Activated naive CD8-positive, alpha-beta T cell treated with anti-CD3 and anti-CD28 coated beads, Interleukin-2, amount 10 ng/mL, durations not matched to agents 7 days and 5 days (primary cell): ENCODE data around the gene PLET1. TPM values are rescaled to one million over a fixed set of nuclear protein-coding genes. Genes with fewer than 3 reads are reported as not detected.

Experiments used
- ATAC-seq: fragments of 150-1000 bp; cut with Tn5 transposase; one replicate; pipeline ENCODE4 v1.10.0; 2021; ENCODE audit warnings: low read depth, moderate library complexity
- POLR2A ChIA-PET: fragments of 350-600 bp; sonication (Branson Sonifier 250); formaldehyde crosslinking; loops from one replicate; lab custom pipeline; 2021; ENCODE audit warnings: antibody characterized with exemption; lab: Charles Lee
- DNase-seq: peaks from one replicate; pipeline ENCODE4 v3.0.0; 2021
- H3K27ac Mint-ChIP-seq: one replicate; pipeline ENCODE4 v1.8.0; 2022; ENCODE audit warnings: mild to moderate bottlenecking, mixed read lengths
- H3K27me3 Mint-ChIP-seq: one replicate; pipeline ENCODE4 v1.8.0; 2022; ENCODE audit warnings: mild to moderate bottlenecking, moderate library complexity, mixed read lengths
- H3K36me3 Mint-ChIP-seq: one replicate; pipeline ENCODE4 v1.8.0; 2021; ENCODE audit warnings: mild to moderate bottlenecking, mixed read lengths
- H3K4me1 Mint-ChIP-seq: one replicate; pipeline ENCODE4 v1.8.0; 2021; ENCODE audit warnings: mixed read lengths
- H3K4me3 Mint-ChIP-seq: one replicate; pipeline ENCODE4 v1.8.0; 2022; ENCODE audit warnings: mild to moderate bottlenecking, moderate library complexity, mixed read lengths
- H3K9me3 Mint-ChIP-seq: one replicate; pipeline ENCODE4 v1.8.0; 2021; ENCODE audit warnings: mixed read lengths
- total RNA-seq, 2 experiments: library from RNA; stranded (reverse); gene quantifications; one replicate each; pipeline ENCODE4 v1.2.3, GENCODE V29; 2021

The PLET1 gene
- total RNA-seq, 2 experiments from 2014 or later = not detected

DNA sequence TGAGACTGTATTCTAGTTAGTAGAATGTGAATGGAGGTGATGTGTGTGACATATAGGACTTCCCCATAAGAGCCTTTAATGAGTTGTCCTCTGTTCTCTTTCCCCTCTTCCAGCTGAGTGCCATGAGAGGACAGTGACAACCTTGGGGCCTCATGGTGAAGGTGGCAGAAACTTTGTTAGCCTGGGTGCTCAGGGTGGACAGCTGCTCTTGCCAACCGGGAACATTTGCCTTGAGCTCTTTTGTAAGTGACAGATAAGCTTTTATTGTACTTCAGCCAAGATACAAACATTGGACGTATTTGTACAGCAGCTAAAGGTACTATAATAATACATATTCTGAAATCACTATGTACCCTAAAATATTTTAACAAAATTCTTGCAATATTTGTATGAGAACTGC is 33.0 kb upstream of the PLET1 start:
- POLR2A ChIA-PET = interaction anchor here (1.3 kb wide), 1 partner anchor 12 kb away, joined by 3 read pairs; no protein-coding TSS in a partner anchor
- DNase-seq = no peak
- Mint-ChIP-seq H3K4me3 (no peak overlapping the region), H3K27ac (no peak overlapping the region), H3K27me3 (no peaks in the 10 kb centered on the region), H3K9me3 (peaks cover 3% of the 10 kb centered on the region), H3K36me3 (peaks cover 29% of the 10 kb centered on the region), H3K4me1 (peaks cover 49% of the 10 kb centered on the region)
- ATAC-seq = no peak

DNA sequence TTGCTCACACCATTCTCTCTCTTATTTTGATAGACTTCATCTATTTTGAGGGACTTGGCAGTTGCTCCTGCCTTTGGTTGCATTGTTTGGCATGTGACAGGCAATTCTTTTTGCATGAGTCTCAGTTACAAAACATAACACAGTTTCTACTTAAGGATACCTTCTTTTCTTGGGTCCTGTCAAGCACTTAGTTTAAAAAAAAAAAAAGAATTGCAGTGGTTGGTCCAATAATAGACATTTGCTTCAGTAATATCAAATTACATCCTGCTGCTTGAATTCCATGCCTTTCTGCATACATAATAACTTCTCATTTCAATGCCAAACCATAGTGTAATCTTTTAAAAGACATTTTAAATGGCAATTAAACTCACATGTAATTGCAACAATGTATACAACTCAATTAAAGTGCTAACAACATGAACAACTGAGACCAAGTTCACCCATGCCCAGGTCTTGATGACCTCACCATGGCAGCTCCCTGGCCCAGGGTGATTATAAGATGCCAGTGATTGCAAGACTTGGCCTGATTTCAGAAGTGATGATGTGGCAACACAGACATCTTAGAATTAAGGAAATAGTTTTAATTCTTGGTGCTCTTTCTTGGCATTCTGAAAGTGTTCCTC is 32.2 kb upstream of the PLET1 start:
- Mint-ChIP-seq H3K4me3 (no peak overlapping the region), H3K4me1 (peaks cover 45% of the 10 kb centered on the region), H3K9me3 (peaks cover 3% of the 10 kb centered on the region), H3K36me3 (peaks cover 29% of the 10 kb centered on the region), H3K27ac (no peak overlapping the region), H3K27me3 (no peaks in the 10 kb centered on the region)
- ATAC-seq (no peak), DNase-seq (no peak)
- POLR2A ChIA-PET = interaction anchor here (0.9 to 1.3 kb wide), 2 partner anchors 10 to 13 kb away, joined by 3 to 5 read pairs; no protein-coding TSS in a partner anchor

DNA sequence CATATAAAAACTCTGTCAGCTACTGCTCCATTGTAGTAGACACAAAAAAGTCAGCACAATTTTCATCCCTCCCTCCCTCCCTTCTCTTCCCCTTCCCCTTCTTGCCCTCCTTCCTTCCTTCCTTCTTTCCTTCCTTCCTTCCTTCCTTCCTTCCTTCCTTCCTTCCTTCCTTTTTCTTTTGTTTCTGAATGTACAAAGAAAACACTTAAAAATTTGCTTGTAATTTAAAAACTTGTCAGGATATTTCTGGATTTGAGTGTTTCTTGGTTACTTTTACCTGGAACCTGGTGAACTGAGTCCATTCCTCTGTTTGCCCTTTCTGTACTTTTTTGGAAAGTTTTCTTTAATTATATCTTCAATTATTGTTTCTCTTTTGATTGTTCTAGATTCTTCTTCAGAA is 31.5 kb upstream of the PLET1 start:
- H3K27me3 Mint-ChIP-seq = no peaks in the 10 kb centered on the region
- peak overlapping the region; percentile 34 for H3K4me3 Mint-ChIP-seq
- H3K27ac Mint-ChIP-seq = no peak overlapping the region

DNA sequence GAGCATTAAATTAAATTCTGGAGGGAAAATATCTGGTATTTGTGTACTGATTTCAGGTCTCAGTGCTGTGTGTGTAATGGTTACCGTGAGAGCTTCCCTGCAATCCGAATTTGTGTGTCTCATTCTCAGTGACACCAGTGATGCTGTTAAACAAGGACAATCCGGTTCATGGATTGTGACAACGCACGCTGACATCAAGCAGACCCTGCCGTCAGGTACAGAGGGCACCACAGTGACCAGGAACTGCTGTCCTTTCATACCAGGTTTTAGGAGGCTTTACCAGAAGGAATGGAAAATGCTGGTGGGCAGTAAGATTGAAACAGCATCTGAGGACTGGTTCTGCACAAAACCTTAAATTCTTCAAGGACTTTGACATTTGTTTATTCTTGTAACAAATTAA is 30.5 kb upstream of the PLET1 start:
- Mint-ChIP-seq H3K4me1 (peaks cover 28% of the 10 kb centered on the region), H3K4me3 (peak overlapping the region; percentile 54), H3K9me3 (peaks cover 3% of the 10 kb centered on the region), H3K36me3 (peaks cover 26% of the 10 kb centered on the region), H3K27me3 (no peaks in the 10 kb centered on the region), H3K27ac (no peak overlapping the region)
- ATAC-seq (no peak), DNase-seq (no peak)
- POLR2A ChIA-PET = no interaction called here

More for the DNA sequence above, 31.5 kb upstream of the PLET1 start:
- DNase-seq (no peak), ATAC-seq (no peak)
- Mint-ChIP-seq H3K36me3 (peaks cover 28% of the 10 kb centered on the region), H3K4me1 (peaks cover 38% of the 10 kb centered on the region), H3K9me3 (peaks cover 3% of the 10 kb centered on the region)
- POLR2A ChIA-PET = interaction anchor here (0.9 kb wide), 1 partner anchor 10 kb away, joined by 5 read pairs; no protein-coding TSS in a partner anchor

DNA sequence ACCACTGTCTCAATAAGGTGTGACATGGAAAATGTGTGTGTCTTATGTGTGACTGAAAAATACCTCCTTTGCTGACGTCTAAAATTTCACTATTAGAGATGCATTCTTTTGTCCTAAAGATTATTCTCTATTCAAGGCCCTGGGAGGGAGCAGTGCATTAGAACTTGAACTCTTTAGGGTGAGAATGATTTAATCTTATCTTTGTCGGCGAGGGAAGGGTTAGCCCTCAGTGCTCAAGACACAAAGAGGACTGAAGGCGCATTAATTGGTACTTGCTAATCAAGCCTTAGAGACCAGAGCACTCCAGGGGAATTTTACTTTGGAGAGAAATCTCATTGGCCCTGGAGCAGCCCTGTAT is 29.8 kb upstream of the PLET1 start:
- POLR2A ChIA-PET = no interaction called here

DNA sequence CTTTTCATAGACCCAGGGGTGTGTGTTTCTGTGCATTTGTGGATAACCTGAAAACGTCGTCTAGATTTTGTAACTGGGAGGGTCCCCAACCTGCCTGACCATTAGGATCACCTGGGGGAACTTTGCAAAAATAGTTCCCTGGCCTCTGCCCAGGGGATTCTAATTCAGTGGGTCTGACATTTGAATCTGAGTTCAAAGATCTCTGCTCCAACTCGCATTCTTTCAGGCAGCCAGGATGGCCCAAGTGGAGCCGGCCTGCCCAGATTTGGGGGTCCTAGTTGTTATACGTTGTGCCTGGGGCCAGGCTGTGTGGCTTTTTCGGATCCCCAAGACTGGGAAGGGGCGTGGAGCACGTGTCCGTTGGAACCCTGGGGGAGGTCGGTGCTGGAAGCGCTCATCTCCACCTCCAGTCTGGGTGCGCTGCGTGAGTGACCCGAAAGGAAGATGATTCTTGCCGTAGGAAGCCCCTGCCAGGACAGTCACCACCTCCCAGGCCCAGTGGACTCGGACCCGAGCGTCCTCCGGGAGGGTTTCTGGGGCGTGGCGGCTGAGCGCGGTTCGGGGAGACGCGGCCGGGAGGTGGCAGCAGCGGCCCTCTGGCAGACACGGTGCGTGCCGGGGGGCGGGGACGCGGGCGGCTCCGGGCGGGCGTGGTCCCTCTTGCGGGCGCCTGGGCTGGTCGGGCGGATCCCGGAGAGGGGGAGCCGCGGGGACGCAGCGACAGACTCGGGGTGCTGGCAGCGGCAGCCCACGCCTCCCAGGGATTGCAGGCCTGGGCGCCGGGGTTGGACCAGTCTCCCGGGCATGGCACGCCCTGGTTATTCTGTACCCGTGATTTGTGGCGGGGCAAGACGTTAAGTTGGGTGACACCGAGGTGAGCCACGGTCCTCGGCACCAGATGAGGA is 29.2 kb upstream of the PLET1 start:
- peak; percentile 94 for DNase-seq
- H3K27me3 Mint-ChIP-seq = no peaks in the 10 kb centered on the region
- H3K4me3 Mint-ChIP-seq = peak overlapping the region; percentile 81
- H3K36me3 Mint-ChIP-seq = peaks cover 26% of the 10 kb centered on the region
- POLR2A ChIA-PET = no interaction called here
- peak overlapping the region; percentile 67 for H3K27ac Mint-ChIP-seq
- peaks cover 26% of the 10 kb centered on the region for H3K4me1 Mint-ChIP-seq
- peak; percentile 96 for ATAC-seq
- H3K9me3 Mint-ChIP-seq = peaks cover 3% of the 10 kb centered on the region

More for the DNA sequence above, 29.8 kb upstream of the PLET1 start:
- Mint-ChIP-seq H3K27ac (peak overlapping the region; percentile 55), H3K4me3 (peak overlapping the region; percentile 81), H3K9me3 (peaks cover 3% of the 10 kb centered on the region), H3K36me3 (peaks cover 26% of the 10 kb centered on the region), H3K4me1 (peaks cover 26% of the 10 kb centered on the region), H3K27me3 (no peaks in the 10 kb centered on the region)
- ATAC-seq (no peak), DNase-seq (no peak)

DNA sequence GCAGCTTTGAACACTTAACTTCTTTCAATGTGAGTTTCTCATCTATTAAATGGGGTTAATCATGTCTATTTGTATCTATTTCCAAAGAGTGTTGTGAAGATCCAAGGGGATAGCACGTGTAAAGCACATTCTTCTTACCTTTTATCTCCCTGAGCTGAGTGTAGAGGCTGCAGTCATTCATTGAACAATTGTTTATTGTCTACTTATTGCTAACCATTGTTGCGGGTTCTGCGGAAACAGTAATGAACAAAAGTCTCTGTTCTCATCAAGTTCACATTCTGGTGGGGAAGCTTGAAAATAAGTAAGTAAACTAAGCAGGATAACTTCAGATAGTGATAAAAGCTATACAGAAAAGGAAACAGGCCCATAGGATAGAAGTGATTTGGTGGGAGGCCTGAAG is 27.4 kb upstream of the PLET1 start:
- POLR2A ChIA-PET = no interaction called here
- ATAC-seq (no peak), DNase-seq (no peak)
- Mint-ChIP-seq H3K27ac (no peak overlapping the region), H3K36me3 (peaks cover 16% of the 10 kb centered on the region), H3K27me3 (no peaks in the 10 kb centered on the region), H3K4me1 (peaks cover 23% of the 10 kb centered on the region), H3K9me3 (peaks cover 3% of the 10 kb centered on the region), H3K4me3 (no peak overlapping the region)

DNA sequence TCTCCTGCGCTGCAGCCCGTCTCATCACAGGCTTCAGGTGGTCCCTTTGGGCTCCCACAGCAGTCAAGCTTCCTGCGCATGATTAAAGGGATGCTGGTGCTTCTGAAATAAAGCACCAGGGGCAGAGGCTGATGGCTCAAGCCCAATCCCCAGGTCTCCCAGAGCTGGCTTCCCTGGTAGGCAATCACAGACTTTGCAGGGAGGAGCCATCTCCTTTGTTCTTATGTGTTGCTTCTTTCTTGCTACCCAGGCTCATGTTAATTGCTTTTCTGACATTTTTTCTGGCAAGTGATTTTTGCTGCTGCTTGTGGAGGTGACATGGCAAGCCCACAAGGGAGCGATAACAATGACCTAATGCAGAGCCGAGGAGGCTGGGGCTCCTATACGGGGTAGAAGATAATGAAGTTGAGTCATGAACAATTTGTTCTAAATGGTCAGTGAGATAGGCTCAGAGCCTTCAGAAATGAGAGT is 25.2 kb upstream of the PLET1 start:
- Mint-ChIP-seq H3K4me3 (no peak overlapping the region), H3K36me3 (no peaks in the 10 kb centered on the region), H3K27ac (no peak overlapping the region), H3K27me3 (peaks cover 3% of the 10 kb centered on the region), H3K4me1 (peaks cover 22% of the 10 kb centered on the region), H3K9me3 (no peaks in the 10 kb centered on the region)
- ATAC-seq (no peak), DNase-seq (no peak)
- POLR2A ChIA-PET = no interaction called here

DNA sequence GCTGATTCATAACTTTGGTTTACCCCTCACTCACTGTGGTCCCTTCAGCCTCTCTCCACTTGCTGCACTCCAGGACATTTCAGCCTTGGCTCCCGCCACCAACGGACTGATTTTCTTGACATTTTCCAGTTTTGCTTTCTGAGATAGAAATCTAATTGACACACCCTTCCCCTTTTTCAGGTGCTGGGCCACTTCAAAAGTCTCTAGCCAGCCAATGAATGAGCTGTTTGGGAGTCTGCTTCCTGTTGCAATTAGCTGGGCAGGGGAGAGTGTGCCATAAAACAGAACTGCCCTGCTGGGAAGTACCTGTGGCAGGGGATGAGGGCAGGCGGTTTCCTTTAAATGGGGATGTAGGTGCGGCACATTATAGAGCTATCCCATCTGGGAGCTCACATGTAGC is 21.1 kb upstream of the PLET1 start:
- no peak for DNase-seq
- no peak for ATAC-seq
- POLR2A ChIA-PET = interaction anchor here (0.5 to 1.1 kb wide), 2 partner anchors 62 to 265 kb away, joined by 3 read pairs; no protein-coding TSS in a partner anchor
- Mint-ChIP-seq H3K4me1 (peaks cover 23% of the 10 kb centered on the region), H3K36me3 (no peaks in the 10 kb centered on the region), H3K4me3 (peak overlapping the region; percentile 62), H3K9me3 (no peaks in the 10 kb centered on the region), H3K27me3 (peaks cover 10% of the 10 kb centered on the region), H3K27ac (peak overlapping the region; percentile 63)

DNA sequence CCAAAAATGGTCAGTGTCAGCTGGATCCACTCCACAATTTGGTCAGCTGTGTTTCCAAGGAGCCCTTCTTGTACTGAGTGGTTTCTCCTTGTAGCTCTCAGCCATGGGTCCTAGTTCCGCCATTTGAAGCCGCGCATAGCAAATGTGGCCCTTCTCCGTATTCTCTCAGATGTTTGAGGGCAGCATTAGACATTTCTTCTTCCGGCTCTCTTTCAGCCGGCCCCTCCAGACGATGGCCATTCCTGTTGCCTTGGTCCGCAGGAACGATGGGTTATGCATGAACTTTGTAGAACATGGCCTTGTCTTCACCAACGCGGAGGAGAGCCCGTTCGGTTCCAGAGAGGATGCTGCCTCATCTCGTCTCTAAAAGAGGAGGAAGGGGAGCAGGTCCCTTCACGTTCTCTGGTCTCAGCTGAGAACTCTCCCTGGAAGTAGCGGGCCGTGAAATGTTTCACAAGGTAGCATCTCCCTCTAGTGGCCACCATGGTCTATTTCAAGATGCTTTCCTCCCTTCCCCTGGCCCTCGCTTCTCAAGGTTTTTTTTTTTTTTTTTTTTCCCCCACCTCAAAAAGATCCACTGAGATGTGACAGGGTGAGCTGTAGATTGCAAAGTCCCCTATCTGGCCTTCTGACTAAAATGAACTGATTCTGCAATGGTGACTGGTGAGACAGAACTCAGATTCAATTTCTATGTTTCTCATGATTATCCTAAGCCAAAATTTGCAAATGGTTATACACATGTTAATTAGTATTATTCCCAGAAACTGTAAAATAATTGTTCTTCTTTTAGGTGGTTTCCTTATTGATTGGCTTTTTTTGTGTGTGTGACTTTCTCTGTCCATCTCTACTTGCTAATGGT is 19.8 kb upstream of the PLET1 start:
- POLR2A ChIA-PET = interaction anchor here (0.7 to 1.4 kb wide), 5 partner anchors 55 to 403 kb away, joined by 3 to 7 read pairs (median 5); partner anchors contain the start of gene PTS
- Mint-ChIP-seq H3K4me3 (peak overlapping the region; percentile 84), H3K27ac (peak overlapping the region; percentile 76), H3K4me1 (peaks cover 28% of the 10 kb centered on the region), H3K27me3 (peaks cover 10% of the 10 kb centered on the region), H3K36me3 (no peaks in the 10 kb centered on the region), H3K9me3 (no peaks in the 10 kb centered on the region)
- ATAC-seq (peak; percentile 81), DNase-seq (peak; percentile 66)

DNA sequence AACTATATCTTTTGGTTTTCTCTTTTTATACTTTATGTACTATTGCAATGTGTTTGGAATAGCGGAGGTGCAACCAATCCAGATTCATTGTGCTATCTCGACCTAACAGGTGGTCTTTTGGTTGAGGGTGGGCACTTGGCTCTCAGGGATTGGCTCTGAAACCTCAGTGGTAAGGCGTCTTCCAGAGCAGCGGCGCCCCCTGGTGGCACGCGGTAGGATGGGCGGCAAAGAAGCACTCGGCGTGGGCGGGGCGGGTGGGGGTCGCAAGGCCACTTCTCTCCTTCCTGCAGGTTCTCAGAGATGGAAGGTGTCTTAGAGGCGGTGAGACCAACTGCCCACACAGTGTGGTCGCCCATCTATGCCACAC is 19.2 kb upstream of the PLET1 start:
- Mint-ChIP-seq H3K36me3 (no peaks in the 10 kb centered on the region), H3K4me1 (peaks cover 28% of the 10 kb centered on the region), H3K4me3 (peak overlapping the region; percentile 84), H3K27ac (peak overlapping the region; percentile 76), H3K27me3 (peaks cover 10% of the 10 kb centered on the region), H3K9me3 (no peaks in the 10 kb centered on the region)
- POLR2A ChIA-PET = interaction anchor here (0.7 to 1.4 kb wide), 5 partner anchors 54 to 403 kb away, joined by 3 to 7 read pairs (median 5); partner anchors contain the start of gene PTS
- DNase-seq (peak; percentile 86), ATAC-seq (peak; percentile 57)

DNA sequence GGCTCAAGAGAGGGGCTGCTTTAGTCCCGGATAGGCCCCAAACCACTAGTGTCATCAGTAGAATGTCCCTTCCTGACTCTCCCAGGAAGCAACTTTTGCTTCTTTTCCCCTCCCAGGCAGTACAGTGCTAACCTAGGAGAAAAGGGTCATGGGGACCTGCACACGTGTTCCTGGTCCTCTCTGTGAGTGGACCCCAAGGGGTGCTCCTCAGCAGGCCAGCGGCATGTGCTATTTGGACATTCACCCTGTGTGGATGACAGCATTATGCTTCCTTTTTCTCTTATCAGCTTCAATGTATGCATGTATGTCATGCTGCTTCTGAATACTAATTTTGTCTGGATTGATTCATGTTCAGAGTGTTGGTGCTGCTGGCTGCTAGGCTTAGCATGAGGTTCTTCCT is 18.1 kb upstream of the PLET1 start:
- DNase-seq (no peak), ATAC-seq (no peak)
- POLR2A ChIA-PET = interaction anchor here (0.7 kb wide), 1 partner anchor 347 kb away, joined by 3 read pairs; no protein-coding TSS in a partner anchor
- peaks cover 28% of the 10 kb centered on the region for H3K4me1 Mint-ChIP-seq
- peaks cover 10% of the 10 kb centered on the region for H3K27me3 Mint-ChIP-seq
- no peaks in the 10 kb centered on the region for H3K36me3 Mint-ChIP-seq
- no peak overlapping the region for H3K4me3 Mint-ChIP-seq
- H3K27ac Mint-ChIP-seq = no peak overlapping the region
- no peaks in the 10 kb centered on the region for H3K9me3 Mint-ChIP-seq
